Activated naive CD4-positive, alpha-beta T cell treated with anti-CD3 and anti-CD28 coated beads for 36 hours (primary cell): ENCODE data around the gene S100A3. TPM values are rescaled to one million over a fixed set of nuclear protein-coding genes. Genes with fewer than 3 reads are reported as not detected.

ENCODE experiments used
- CTCF ChIA-PET: fragments of 350-600 bp; sonication (Branson Sonifier 250); formaldehyde crosslinking; loops from one replicate; lab custom pipeline; 2021; ENCODE audit warnings: antibody characterized with exemption; lab: Charles Lee
- DNase-seq: peaks from one replicate; pipeline ENCODE4 v3.0.0-alpha.2; 2020
- H3K27ac Mint-ChIP-seq: one replicate; pipeline ENCODE4 v1.8.0; 2021; ENCODE audit warnings: mild to moderate bottlenecking, mixed read lengths
- H3K27me3 Mint-ChIP-seq: one replicate; pipeline ENCODE4 v1.8.0; 2021; ENCODE audit warnings: low read depth, mixed read lengths
- H3K36me3 Mint-ChIP-seq: one replicate; pipeline ENCODE4 v1.8.0; 2021; ENCODE audit warnings: low read depth, mixed read lengths
- H3K4me1 Mint-ChIP-seq: one replicate; pipeline ENCODE4 v1.8.0; 2021; ENCODE audit warnings: low read depth, mixed read lengths
- H3K4me3 Mint-ChIP-seq: one replicate; pipeline ENCODE4 v1.8.0; 2021; ENCODE audit warnings: mild to moderate bottlenecking, moderate library complexity, mixed read lengths
- H3K9me3 Mint-ChIP-seq: one replicate; pipeline ENCODE4 v1.8.0; 2021; ENCODE audit warnings: mixed read lengths
- intact Hi-C: fragments of 100-400 bp; cut with micrococcal nuclease; formaldehyde crosslinking; loops from one replicate; pipeline ENCODE4 v1.15.1; 2023
- total RNA-seq, 2 experiments: library from RNA; stranded (reverse); gene quantifications; one replicate each; pipeline ENCODE4 v1.2.3, GENCODE V29; 2021

The S100A3 gene
- total RNA-seq, 2 experiments from 2014 or later = not detected

DNA sequence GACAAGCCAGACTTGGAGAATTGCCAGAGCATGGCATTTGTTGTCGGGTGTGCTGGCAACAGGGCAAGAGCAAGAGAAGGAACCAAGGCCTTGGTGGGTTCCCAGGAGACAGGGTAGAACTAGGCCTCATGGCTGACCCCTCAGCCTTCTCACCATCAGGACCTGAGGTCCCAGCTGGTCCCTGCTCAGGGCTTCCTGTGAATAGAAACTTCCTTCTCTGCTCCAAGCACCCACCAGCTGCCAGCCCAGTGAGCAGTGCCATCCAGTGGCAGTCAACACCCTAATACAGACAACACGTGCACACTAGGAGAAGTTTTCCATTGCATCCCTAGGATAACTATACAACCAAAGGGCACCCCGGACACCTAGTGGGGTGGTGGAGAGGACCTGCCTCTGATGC lies 36.0 kb downstream of the S100A3 start:
- Mint-ChIP-seq H3K36me3 (no peaks in the 10 kb centered on the region), H3K4me3 (no peak overlapping the region), H3K4me1 (peaks cover 8% of the 10 kb centered on the region), H3K27me3 (no peaks in the 10 kb centered on the region), H3K27ac (no peak overlapping the region), H3K9me3 (no peaks in the 10 kb centered on the region)
- CTCF ChIA-PET = interaction anchor here (0.7 to 7.2 kb wide), 3 partner anchors 19 to 58 kb away, joined by 3 to 153 read pairs (median 3); no protein-coding TSS in a partner anchor
- intact Hi-C loops = no loop called here
- DNase-seq = no peak

DNA sequence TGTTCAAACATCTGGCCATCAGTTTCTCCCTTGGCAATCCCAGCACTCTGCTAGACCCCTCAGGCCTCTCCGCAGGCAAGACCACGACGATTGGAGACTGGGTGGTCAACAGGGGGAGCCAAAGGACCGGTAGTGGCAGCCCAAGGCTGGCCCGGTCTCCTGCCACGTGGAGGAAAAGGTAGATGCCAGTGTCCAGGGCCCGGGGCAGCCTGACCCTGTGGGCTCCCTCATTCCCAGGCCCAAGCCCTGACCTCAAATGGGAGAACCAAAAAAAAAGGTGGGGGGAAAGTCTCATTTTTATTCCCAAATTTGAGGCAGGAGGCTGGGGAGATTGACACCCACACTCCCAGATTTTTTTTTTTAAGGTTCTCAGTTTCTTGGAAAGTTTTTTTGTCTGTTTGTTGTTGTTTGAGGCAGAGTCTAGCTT lies 38.1 kb downstream of the S100A3 start:
- peaks cover 8% of the 10 kb centered on the region for H3K4me1 Mint-ChIP-seq
- intact Hi-C loops = loop anchor here (1.0 to 2.0 kb wide), 8 partner anchors 21 to 475 kb away; partner anchors contain the start of genes CHTOP, DENND4B, ILF2 and RAB13
- no peaks in the 10 kb centered on the region for H3K9me3 Mint-ChIP-seq
- H3K36me3 Mint-ChIP-seq = no peaks in the 10 kb centered on the region
- H3K27ac Mint-ChIP-seq = peak overlapping the region; percentile 36
- CTCF ChIA-PET = interaction anchor here (0.6 to 7.2 kb wide), 49 partner anchors 9 to 1337 kb away, joined by 3 to 153 read pairs (median 4); partner anchors contain the start of genes CHTOP, ILF2, JTB and RAB13
- peak; percentile 90 for DNase-seq
- H3K27me3 Mint-ChIP-seq = no peaks in the 10 kb centered on the region
- no peak overlapping the region for H3K4me3 Mint-ChIP-seq

DNA sequence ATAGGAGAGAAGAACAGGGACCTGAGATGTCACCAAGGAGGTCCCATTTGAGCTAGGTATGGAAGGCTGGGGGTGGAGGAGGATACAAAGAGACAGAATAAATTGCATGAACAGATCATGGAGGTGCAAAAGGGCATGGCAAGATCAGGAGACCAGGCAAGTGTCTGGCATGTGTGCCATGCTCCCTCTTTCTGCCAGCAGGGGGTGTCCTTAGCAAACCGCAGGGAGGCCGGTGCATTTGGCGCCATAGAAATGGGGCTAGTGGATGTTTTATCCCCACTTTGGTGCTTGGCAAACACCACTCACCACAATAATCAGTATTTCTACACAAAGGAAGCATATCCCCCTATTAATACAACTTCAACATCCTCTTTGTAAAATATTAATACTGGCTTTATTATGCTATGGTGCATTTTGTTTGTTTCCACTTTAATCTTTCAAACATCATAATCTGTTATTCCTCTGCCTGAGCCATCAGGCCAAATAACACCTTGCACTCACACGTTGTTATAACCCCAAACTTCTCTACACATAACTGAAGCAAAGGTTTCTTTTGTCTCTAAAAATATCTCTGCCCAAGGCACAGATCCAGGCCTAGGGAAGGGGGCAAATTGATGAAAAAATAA lies 39.2 kb downstream of the S100A3 start:
- intact Hi-C loops = loop anchor here (1.0 to 2.0 kb wide), 3 partner anchors 125 to 480 kb away; partner anchors contain the start of genes CHTOP, ILF2 and RPS27
- no peak overlapping the region for H3K4me3 Mint-ChIP-seq
- no peaks in the 10 kb centered on the region for H3K36me3 Mint-ChIP-seq
- peak; percentile 85 for DNase-seq
- H3K27ac Mint-ChIP-seq = no peak overlapping the region
- peaks cover 8% of the 10 kb centered on the region for H3K4me1 Mint-ChIP-seq
- CTCF ChIA-PET = interaction anchor here (0.6 to 7.2 kb wide), 23 partner anchors 8 to 468 kb away, joined by 3 to 153 read pairs (median 4); partner anchors contain the start of genes CHTOP, JTB, S100A14 and S100A2
- H3K27me3 Mint-ChIP-seq = no peaks in the 10 kb centered on the region
- no peaks in the 10 kb centered on the region for H3K9me3 Mint-ChIP-seq

DNA sequence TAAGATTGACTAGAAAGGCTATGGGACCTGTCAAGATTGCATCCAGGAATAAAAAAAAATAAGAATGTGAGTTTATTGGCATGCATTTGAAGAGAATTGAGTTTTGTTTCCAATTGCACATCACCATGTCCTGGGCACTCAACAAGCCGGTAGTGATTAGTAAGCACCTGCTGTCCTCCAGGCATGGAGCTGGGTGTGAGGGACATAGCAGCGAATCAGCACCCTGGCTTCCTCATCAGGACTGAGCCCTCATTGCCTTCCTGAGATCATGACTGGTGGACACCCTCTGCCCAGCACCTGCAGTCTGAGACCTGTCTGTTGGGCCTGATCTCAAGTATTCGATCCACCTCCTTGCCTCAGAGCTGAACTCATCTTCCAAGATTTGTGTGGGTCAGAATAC lies 40.0 kb downstream of the S100A3 start:
- CTCF ChIA-PET = interaction anchor here (0.7 to 7.2 kb wide), 12 partner anchors 9 to 240 kb away, joined by 3 to 153 read pairs (median 4); partner anchors contain the start of genes S100A14 and S100A6
- no peaks in the 10 kb centered on the region for H3K36me3 Mint-ChIP-seq
- H3K9me3 Mint-ChIP-seq = no peaks in the 10 kb centered on the region
- intact Hi-C loops = loop anchor here (1.0 kb wide), 1 partner anchor 481 kb away; the partner anchor contains the start of gene RPS27
- H3K4me1 Mint-ChIP-seq = peaks cover 8% of the 10 kb centered on the region
- no peaks in the 10 kb centered on the region for H3K27me3 Mint-ChIP-seq
- H3K27ac Mint-ChIP-seq = no peak overlapping the region
- no peak overlapping the region for H3K4me3 Mint-ChIP-seq
- DNase-seq = no peak

DNA sequence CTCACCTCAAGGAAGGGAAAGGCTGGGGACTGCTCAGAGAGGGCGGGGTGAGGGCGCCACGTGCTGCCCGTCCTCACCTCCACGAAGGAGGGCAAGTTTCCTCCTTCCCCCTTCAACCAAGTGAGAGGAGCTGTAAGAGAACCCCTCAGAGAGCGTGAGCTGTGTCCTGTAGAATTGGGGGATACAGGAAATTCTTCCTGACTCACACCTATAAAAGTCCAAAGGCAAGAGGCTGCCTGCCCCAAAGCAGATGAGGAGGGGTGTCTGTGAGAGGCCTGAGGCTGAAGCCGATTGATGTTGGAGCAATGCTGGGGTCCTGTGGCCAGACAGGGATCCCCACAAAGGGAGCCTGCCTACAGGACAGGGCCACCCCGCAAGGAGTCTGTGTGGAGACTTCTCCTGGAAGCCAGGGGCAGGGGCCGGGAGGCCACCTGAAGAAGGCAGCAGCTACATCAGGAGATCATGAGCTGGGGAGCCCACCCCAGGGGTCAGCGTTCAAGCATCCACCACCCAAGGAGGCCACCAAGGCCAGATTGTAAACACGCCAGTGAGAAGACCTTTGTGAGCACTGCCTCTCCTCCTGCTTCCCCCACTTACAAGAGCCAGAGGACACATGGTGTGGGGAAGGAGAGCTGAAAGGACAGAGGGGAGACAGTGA lies 41.0 kb downstream of the S100A3 start:
- no peaks in the 10 kb centered on the region for H3K9me3 Mint-ChIP-seq
- H3K27ac Mint-ChIP-seq = no peak overlapping the region
- intact Hi-C loops = no loop called here
- H3K27me3 Mint-ChIP-seq = no peaks in the 10 kb centered on the region
- H3K4me3 Mint-ChIP-seq = no peak overlapping the region
- DNase-seq = no peak
- H3K4me1 Mint-ChIP-seq = peaks cover 8% of the 10 kb centered on the region
- CTCF ChIA-PET = interaction anchor here (0.6 to 7.2 kb wide), 7 partner anchors 12 to 239 kb away, joined by 3 to 153 read pairs (median 5); partner anchors contain the start of genes S100A4 and S100A6
- H3K36me3 Mint-ChIP-seq = no peaks in the 10 kb centered on the region

DNA sequence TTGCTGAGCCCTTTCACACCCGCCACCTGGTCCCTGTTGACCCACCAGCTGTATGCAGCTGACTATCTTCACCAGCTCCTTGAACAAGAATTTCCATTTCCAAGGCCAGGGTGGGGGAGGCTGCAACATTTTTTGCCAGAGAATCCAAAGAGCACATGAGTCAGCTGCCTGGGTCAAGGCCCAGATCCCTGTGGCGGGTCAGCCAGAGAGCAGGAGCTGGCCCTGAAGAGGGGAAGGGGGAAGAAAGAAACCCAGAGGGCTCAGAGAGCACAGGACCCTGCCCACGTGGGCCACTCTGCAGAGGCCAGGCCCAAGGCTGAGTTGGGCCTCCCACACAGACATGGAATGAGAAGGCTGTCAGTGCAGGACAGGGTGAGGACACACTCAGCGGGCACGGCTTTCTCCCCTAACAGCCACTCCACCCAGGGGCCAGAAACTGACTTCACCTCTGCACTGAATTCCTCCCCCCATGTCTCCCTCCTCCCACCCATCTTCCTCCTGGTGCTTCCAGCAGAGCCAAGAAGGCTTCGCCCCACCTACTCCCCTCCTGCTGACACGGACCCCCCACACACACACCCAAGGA lies 42.1 kb downstream of the S100A3 start:
- intact Hi-C loops = no loop called here
- Mint-ChIP-seq H3K4me3 (no peak overlapping the region), H3K9me3 (no peaks in the 10 kb centered on the region), H3K27me3 (no peaks in the 10 kb centered on the region), H3K4me1 (peaks cover 8% of the 10 kb centered on the region), H3K27ac (no peak overlapping the region), H3K36me3 (no peaks in the 10 kb centered on the region)
- no peak for DNase-seq
- CTCF ChIA-PET = interaction anchor here (1.3 to 7.2 kb wide), 2 partner anchors 12 to 64 kb away, joined by 3 to 153 read pairs; no protein-coding TSS in a partner anchor

DNA sequence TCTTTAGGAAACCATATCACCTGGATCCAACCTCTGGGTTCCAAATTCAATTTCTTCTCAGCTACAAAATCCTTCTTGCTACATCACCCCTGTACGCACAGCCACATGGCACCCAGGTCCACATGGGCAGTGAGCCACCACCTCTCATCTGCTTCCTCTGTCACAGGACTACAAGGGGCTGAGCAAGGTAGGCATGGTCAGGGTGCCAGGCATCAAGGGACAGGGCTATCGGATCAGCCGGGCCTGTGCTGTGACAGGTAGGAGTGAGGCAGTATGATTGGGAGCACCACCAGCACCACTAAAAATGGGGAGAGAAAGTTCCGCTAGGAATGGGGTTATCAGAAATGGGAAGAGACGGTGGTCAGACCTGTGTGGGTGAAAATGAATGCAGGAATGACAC lies 42.7 kb downstream of the S100A3 start:
- H3K27me3 Mint-ChIP-seq = no peaks in the 10 kb centered on the region
- H3K4me3 Mint-ChIP-seq = no peak overlapping the region
- H3K27ac Mint-ChIP-seq = no peak overlapping the region
- intact Hi-C loops = no loop called here
- CTCF ChIA-PET = interaction anchor here (1.3 to 7.2 kb wide), 2 partner anchors 12 to 64 kb away, joined by 3 to 153 read pairs; no protein-coding TSS in a partner anchor
- H3K4me1 Mint-ChIP-seq = peaks cover 6% of the 10 kb centered on the region
- no peak for DNase-seq
- H3K36me3 Mint-ChIP-seq = no peaks in the 10 kb centered on the region
- no peaks in the 10 kb centered on the region for H3K9me3 Mint-ChIP-seq

DNA sequence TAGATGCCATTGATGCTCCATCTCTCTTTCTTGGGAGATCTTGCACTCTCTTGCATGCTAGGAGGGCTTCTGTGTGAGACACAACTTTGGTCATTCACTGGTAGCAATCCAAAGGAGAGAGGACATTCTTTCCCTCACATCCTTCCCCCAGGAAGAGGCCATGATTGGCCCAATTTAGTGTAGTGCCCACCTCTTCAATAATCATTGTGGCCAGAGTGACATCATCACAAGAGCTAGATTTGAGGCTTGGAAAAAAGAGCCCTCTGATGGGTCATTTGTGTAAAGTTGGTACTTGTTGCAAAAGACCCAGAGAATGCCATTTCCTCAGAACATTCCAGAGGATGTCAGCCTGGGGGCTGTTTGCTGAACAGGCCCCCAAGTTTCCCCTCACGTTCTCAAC lies 43.5 kb downstream of the S100A3 start:
- H3K4me3 Mint-ChIP-seq = no peak overlapping the region
- no peaks in the 10 kb centered on the region for H3K4me1 Mint-ChIP-seq
- CTCF ChIA-PET = interaction anchor here (1.3 to 1.9 kb wide), 2 partner anchors 10 to 11 kb away, joined by 3 to 11 read pairs; no protein-coding TSS in a partner anchor
- DNase-seq = no peak
- no peaks in the 10 kb centered on the region for H3K9me3 Mint-ChIP-seq
- no peaks in the 10 kb centered on the region for H3K27me3 Mint-ChIP-seq
- no peaks in the 10 kb centered on the region for H3K36me3 Mint-ChIP-seq
- no peak overlapping the region for H3K27ac Mint-ChIP-seq
- intact Hi-C loops = no loop called here

DNA sequence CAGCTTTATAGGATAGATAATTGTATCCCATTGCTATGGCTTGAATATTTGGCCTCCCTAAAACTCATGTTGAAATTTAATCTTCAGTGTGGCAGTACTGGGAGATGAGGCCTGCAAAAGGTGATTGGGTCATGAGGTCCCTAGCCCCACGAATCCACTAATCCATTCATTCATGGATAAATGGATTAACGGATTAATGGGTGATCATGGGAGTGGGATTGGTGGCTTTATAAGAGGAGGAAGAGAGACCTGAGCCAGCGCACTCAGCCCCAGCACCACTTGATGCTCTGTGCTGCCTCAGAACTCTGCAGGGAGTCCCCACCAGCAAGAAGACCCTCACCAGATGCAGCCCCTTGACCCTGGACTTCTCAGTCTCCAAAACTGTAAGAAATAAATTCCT lies 45.3 kb downstream of the S100A3 start:
- Mint-ChIP-seq H3K27me3 (peaks cover 7% of the 10 kb centered on the region), H3K4me3 (no peak overlapping the region), H3K36me3 (no peaks in the 10 kb centered on the region), H3K9me3 (no peaks in the 10 kb centered on the region), H3K4me1 (no peaks in the 10 kb centered on the region), H3K27ac (no peak overlapping the region)
- DNase-seq = no peak
- CTCF ChIA-PET = interaction anchor here (1.9 kb wide), 1 partner anchor 9 kb away, joined by 11 read pairs; no protein-coding TSS in a partner anchor
- intact Hi-C loops = no loop called here

DNA sequence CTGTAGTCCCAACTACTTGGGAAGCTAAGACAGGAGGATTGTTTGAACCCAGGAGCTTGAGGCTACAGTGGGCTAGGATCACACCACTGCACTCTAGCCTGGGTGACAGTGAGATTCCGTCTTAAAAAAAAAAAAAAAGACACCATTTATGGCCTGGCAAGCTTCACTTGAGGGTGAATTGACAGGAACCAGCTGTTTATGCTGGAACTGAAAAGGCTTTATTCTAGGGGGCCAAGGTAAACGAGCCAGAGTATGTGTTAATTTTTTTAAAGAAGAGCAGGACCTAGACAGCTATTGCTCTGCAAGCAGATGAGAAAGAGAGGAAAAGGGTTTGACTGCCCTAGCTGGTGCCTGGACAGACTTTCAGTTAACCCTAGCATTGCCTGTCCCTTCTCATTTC lies 50.3 kb downstream of the S100A3 start:
- Mint-ChIP-seq H3K9me3 (no peaks in the 10 kb centered on the region), H3K36me3 (no peaks in the 10 kb centered on the region), H3K4me3 (no peak overlapping the region), H3K4me1 (no peaks in the 10 kb centered on the region), H3K27ac (no peak overlapping the region), H3K27me3 (peaks cover 14% of the 10 kb centered on the region)
- intact Hi-C loops = no loop called here
- no peak for DNase-seq
- CTCF ChIA-PET = interaction anchor here (0.6 to 2.6 kb wide), 5 partner anchors 33 to 263 kb away, joined by 3 to 20 read pairs (median 4); no protein-coding TSS in a partner anchor
